K562 (cell line): ENCODE data around the gene RAB13.

Experiments
- ARID3A ChIP-seq: IDR thresholded peaks from 2 replicates; pipeline ENCODE4 v1.6.1; 2012; ENCODE audit warnings: low read depth, low read length, improper control_type of control experiment, borderline replicate concordance
- HNRNPL ChIP-seq: fragments of 200-400 bp; formaldehyde crosslinking; IDR thresholded peaks from 2 replicates; pipeline ENCODE4 v1.6.1; 2017; ENCODE audit warnings: low read depth, mild to moderate bottlenecking, low read length
- MAFF ChIP-seq: IDR thresholded peaks from 2 replicates; pipeline ENCODE4 v1.6.1; 2012; ENCODE audit warnings: low read length, improper control_type of control experiment
- MXI1 ChIP-seq: IDR thresholded peaks from 2 replicates; pipeline ENCODE4 v1.6.1; 2011; ENCODE audit warnings: low read depth, mild to moderate bottlenecking, improper control_type of control experiment, low read length
- TAF1 ChIP-seq: IDR thresholded peaks from 2 replicates; pipeline ENCODE4 v1.6.1; 2011; ENCODE audit warnings: mild to moderate bottlenecking, low read length, moderate library complexity; ENCODE audit not compliant: insufficient read depth, control insufficient read depth, severe bottlenecking; ENCODE audit errors: extremely low read depth
- TBL1XR1 ChIP-seq, 2 experiments: IDR thresholded peaks; 2 replicates each; pipeline ENCODE4 v1.6.1; 2012; ENCODE audit warnings: improper control_type of control experiment in 2 of 2, low read length in 2 of 2, mild to moderate bottlenecking in 1 of 2

- no peak for TF ChIP-seq ARID3A
- no peak for TF ChIP-seq HNRNPL
- no peak for TF ChIP-seq TBL1XR1 (IDR thresholded peaks at IDR 0.05; ENCODE audit: low read length in 2 of 2)
- TF ChIP-seq MXI1, result no peak
- no peak for TF ChIP-seq TAF1
- TF ChIP-seq MAFF, result no peak
These were observed 15.8 kb downstream of the RAB13 start for GRCh38 chr1:153970346-153970745.
